ENCODE results near the gene ATP2B3.
"Not testable (repeated sequence)": the region's sequence is repeated elsewhere in the genome, so short reads cannot be mapped to it uniquely, and the experiment has no call there.

The ATP2B3 gene

DNA sequence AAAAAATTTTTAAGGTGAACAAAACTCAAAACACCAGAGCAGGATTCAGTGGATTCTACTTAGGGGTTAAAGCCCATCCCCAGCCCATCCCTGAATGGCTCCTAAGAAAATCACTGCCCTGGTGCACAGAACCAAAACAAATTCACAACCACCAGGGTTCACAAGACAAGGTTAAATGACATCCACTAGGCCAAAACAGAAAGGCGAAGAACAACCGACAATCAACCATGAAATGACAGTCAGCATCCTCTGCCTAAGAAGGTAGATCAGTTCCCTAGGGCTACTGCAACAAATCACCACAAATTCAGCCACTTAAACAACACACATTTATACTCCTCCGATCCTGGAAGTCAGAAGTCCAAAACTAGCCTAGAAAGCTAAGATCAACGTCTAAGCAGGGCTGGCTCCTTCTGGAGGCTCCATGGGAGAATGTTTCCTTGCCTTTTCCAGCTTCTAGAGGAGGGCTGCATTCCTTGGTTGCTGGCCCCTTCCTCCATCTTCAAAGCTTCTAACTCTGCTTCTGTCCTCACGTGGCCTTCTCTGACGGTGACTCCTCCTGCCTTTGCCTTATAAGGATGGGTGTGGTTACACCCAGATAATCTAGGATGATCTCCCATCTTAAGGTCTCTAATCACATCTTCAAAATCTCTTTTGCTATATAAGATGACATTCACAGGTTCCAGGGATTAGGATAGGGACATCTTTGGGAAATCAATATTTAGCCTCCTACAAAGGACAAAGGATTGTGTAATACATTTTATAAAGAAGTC, 79.7 kb downstream of the ATP2B3 start:
- Histone ChIP-seq H3K9ac (ENCODE audit: low read length) (no peak overlapping the region), H3K9me3 (ENCODE audit: control insufficient read depth, low read length) (no peaks in the 10 kb centered on the region), H3K36me3 (ENCODE audit: control insufficient read depth, insufficient read depth, low read length) (no peaks in the 10 kb centered on the region), H3K4me3 (ENCODE audit: low read length) (no peak overlapping the region), H3K27me3 (ENCODE audit: control insufficient read depth, insufficient read depth, low read length) (no peaks in the 10 kb centered on the region), H3K4me1 (ENCODE audit: control insufficient read depth, insufficient read depth, low read length) (no peaks in the 10 kb centered on the region)

DNA sequence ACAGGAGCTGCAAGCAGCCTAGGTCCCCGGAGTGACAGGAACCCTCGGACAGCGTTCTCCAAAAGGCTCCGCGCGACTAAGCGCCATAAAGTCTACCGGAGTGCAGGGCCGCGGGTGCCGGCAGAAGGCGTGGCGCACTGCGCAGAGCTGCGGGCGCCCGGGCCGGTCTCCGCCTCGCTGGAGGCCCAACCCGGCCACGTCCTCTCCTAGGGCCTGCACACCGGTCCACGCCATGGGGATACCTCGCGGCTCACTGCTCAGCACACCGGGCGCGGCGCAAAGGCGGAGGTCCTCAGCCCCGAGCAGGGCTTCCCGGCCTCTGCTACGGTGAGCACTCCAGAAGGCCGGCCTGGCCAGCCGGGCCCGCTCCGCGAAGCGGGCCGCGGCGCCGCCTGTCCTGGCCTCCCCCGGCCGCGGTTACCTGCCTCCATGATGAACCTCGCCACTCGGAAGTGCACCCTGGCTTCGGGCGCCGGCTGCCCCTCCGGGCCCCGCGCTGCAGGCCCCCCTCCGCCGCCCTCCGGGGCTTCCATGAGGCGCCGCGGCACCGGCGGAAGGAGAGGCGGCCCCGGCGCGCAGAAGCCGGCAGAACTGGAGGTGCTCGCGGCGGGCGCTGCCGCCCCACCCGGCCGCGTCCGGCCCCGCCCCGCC, 81.2 kb downstream of the ATP2B3 start, which contains the start of gene CCNQ:
TSS of gene CCNQ (minus strand) at position 599 of the 651 bp plus-strand sequence. CDS start at position 533, 66 bp downstream.
- Histone ChIP-seq H3K4me3 (ENCODE audit: low read length) (peak within 1 kb of the TSS; percentile 41), H3K27me3 (ENCODE audit: control insufficient read depth, insufficient read depth, low read length) (no peaks in the 10 kb centered on the region), H3K9ac (ENCODE audit: low read length) (peak within 1 kb of the TSS; percentile 47), H3K4me1 (ENCODE audit: control insufficient read depth, insufficient read depth, low read length) (no peaks in the 10 kb centered on the region), H3K36me3 (ENCODE audit: control insufficient read depth, insufficient read depth, low read length) (no peaks in the 10 kb centered on the region), H3K9me3 (ENCODE audit: control insufficient read depth, low read length) (no peaks in the 10 kb centered on the region)

DNA sequence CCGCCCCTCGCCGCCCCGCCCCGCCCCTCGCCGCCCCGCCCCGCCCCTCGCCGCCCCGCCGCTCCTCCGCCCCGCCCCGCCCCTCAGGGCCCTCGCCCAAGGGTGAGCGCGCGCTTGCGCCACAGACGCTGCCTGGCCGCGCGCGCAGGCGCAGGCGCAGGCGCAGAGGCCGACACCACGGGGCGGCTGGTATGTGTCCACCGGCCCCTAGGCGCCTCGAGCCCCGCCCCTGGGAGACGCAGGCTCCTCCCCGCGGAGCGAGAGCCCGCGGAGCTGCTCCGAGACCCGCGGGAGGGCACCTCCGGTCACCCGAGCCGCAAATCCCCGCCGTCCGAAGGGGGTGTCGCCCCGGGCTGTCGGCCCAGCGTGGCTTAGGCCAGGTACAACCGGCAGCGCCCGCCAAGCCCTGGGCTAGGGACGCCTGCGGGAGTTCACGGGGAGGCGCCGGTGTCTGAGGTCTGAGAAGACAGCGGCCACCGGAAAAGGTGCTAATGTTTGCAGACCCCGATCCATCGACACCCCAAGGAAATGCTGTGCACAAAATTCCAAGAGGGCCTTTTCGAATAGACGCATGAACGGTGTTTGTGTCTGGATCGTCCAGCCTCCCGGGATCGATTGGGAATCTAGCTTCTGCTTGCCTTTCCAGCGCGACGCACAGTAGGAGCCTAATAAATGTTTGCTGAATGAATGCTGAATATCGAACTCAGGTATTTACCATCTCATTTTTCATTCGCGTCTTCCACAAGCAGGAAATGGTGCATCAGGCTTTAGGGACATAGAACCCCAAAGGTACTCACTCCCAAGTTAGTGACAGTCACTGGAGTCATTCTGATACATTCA, 82.0 kb downstream of the ATP2B3 start:
- Histone ChIP-seq H3K4me1 (ENCODE audit: control insufficient read depth, insufficient read depth, low read length) (no peaks in the 10 kb centered on the region), H3K36me3 (ENCODE audit: control insufficient read depth, insufficient read depth, low read length) (no peaks in the 10 kb centered on the region), H3K27me3 (ENCODE audit: control insufficient read depth, insufficient read depth, low read length) (no peaks in the 10 kb centered on the region), H3K9ac (ENCODE audit: low read length) (peak overlapping the region; percentile 47), H3K4me3 (ENCODE audit: low read length) (no peak overlapping the region), H3K9me3 (ENCODE audit: control insufficient read depth, low read length) (no peaks in the 10 kb centered on the region)

DNA sequence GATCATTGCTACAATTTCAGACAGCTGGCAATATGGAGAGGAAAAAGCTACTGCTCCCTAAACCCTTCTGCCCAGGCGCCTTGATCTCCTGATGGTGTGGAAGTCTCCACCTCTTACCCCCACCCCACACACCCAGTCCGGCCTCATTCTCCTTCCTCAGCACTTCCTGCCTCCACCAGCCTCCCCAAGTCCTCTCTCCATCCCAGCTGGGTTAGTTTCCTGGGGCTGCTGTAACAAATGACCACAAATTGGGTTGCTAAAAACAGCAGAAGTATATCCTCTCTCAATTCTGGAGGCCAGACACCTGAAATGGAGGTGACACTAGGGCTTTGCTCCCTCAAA, 82.6 kb downstream of the ATP2B3 start:
- peak overlapping the region; percentile 47 for H3K9ac ChIP-seq (ENCODE audit: low read length)
- H3K4me1 ChIP-seq (ENCODE audit: control insufficient read depth, insufficient read depth, low read length), result no peaks in the 10 kb centered on the region
- H3K27me3 ChIP-seq (ENCODE audit: control insufficient read depth, insufficient read depth, low read length), result no peaks in the 10 kb centered on the region
- H3K4me3 ChIP-seq (ENCODE audit: low read length), result no peak overlapping the region
- no peaks in the 10 kb centered on the region for H3K9me3 ChIP-seq (ENCODE audit: control insufficient read depth, low read length)
- no peaks in the 10 kb centered on the region for H3K36me3 ChIP-seq (ENCODE audit: control insufficient read depth, insufficient read depth, low read length)

DNA sequence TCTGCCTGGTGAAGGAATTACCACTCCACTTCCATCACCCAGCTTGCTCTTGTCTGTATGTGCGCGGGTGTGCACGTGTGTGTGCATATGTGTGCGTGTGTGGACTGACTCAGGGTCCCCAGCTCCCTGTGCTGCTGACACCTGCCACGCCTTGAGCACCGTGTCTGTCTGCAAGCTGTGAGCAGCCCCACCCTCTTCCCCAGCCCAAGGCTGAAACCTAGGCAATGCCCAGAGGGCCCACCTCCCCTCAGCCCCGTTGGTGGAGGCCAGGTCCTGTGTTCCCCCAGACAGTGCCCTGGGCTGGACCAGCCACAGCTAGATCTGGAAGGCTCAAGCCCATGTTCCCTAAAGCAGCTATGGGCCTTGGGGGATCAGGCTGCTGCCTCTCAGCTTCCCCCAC, 83.5 kb downstream of the ATP2B3 start:
- H3K9ac ChIP-seq (ENCODE audit: low read length), result no peak overlapping the region
- H3K4me3 ChIP-seq (ENCODE audit: low read length), result no peak overlapping the region
- no peaks in the 10 kb centered on the region for H3K4me1 ChIP-seq (ENCODE audit: control insufficient read depth, insufficient read depth, low read length)
- H3K27me3 ChIP-seq (ENCODE audit: control insufficient read depth, insufficient read depth, low read length), result no peaks in the 10 kb centered on the region
- H3K36me3 ChIP-seq (ENCODE audit: control insufficient read depth, insufficient read depth, low read length), result no peaks in the 10 kb centered on the region
- H3K9me3 ChIP-seq (ENCODE audit: control insufficient read depth, low read length), result no peaks in the 10 kb centered on the region

DNA sequence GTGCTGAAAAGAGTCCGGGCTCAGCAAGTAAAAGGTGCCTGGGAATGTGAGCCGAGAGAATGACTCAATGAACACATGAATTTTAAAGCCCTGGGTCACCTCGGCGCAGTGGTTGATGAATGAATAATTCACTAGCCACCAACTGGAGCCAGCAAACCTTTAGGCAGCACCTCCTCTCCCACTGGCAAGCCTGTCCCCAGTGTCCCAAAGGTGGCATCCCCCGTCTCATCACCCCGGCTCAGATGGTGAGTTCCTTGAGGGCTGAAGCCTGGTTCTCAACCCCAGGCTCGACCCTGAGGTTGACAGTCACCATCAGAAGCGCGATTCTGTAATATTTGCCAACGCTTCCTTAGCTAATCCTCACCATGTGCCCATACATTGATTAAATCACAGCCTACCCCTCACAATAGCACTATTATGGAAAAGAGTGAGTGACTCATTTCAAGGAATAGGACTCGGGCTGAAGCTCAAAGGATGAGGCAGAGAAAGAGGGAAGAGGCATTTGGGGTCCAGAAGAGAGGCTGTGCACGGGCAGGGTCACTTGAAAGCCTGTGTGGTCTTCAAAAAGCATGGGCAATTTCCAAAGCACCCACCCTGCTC, 84.2 kb downstream of the ATP2B3 start:
- Histone ChIP-seq H3K4me1 (ENCODE audit: control insufficient read depth, insufficient read depth, low read length) (no peaks in the 10 kb centered on the region), H3K9me3 (ENCODE audit: control insufficient read depth, low read length) (no peaks in the 10 kb centered on the region), H3K27me3 (ENCODE audit: control insufficient read depth, insufficient read depth, low read length) (no peaks in the 10 kb centered on the region), H3K9ac (ENCODE audit: low read length) (no peak overlapping the region), H3K4me3 (ENCODE audit: low read length) (no peak overlapping the region), H3K36me3 (ENCODE audit: control insufficient read depth, insufficient read depth, low read length) (no peaks in the 10 kb centered on the region)

DNA sequence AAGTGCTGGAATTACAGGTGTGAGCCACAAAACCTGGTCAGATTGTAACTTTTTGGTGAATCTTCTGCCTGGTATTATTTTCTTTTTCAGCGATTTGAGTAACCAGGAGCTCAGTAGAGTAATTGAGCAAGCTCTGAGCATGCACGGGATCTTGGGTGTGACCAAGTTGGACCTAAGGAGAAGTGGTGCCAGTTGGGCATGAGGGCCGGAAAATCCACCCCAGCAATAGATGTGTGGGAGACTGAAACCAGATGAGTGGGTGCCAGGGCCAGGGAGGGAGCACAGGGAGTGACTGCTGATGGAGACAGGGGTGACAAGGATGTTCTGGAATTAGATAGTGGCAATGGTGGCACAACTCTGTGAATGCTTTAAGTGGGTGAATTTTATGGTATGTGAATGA, 85.2 kb downstream of the ATP2B3 start:
- Histone ChIP-seq H3K4me1 (ENCODE audit: control insufficient read depth, insufficient read depth, low read length) (no peaks in the 10 kb centered on the region), H3K4me3 (ENCODE audit: low read length) (no peak overlapping the region), H3K9me3 (ENCODE audit: control insufficient read depth, low read length) (no peaks in the 10 kb centered on the region), H3K9ac (ENCODE audit: low read length) (no peak overlapping the region), H3K36me3 (ENCODE audit: control insufficient read depth, insufficient read depth, low read length) (no peaks in the 10 kb centered on the region), H3K27me3 (ENCODE audit: control insufficient read depth, insufficient read depth, low read length) (no peaks in the 10 kb centered on the region)

DNA sequence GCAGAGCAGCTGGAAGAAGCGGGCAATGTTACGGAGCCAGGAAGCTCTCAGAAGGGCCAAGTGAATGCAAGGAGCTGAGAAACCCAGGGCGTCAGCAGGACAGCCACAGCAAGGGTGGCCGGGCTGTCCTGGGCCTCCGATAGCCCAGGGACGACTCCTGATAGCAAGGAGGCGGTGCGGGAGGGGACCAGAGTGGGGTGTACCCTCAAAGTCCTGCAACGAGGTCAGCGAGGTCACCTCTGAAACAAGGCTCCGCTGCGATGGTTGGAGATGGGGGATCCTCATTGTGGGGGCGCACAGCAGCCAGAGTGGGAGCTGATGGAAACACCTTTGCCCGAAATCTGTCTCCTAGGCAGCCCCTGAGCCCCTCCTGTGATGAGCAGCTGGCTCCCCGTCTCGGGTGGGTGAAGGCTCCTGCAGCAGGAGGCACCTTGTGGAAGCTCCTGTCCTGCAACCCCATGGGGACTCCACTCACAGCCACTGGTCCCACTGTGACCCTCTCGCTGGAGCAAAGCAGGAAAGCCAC, 85.8 kb downstream of the ATP2B3 start:
- Histone ChIP-seq H3K36me3 (ENCODE audit: control insufficient read depth, insufficient read depth, low read length) (no peaks in the 10 kb centered on the region), H3K27me3 (ENCODE audit: control insufficient read depth, insufficient read depth, low read length) (no peaks in the 10 kb centered on the region), H3K9ac (ENCODE audit: low read length) (no peak overlapping the region), H3K4me3 (ENCODE audit: low read length) (no peak overlapping the region), H3K9me3 (ENCODE audit: control insufficient read depth, low read length) (no peaks in the 10 kb centered on the region), H3K4me1 (ENCODE audit: control insufficient read depth, insufficient read depth, low read length) (no peaks in the 10 kb centered on the region)

DNA sequence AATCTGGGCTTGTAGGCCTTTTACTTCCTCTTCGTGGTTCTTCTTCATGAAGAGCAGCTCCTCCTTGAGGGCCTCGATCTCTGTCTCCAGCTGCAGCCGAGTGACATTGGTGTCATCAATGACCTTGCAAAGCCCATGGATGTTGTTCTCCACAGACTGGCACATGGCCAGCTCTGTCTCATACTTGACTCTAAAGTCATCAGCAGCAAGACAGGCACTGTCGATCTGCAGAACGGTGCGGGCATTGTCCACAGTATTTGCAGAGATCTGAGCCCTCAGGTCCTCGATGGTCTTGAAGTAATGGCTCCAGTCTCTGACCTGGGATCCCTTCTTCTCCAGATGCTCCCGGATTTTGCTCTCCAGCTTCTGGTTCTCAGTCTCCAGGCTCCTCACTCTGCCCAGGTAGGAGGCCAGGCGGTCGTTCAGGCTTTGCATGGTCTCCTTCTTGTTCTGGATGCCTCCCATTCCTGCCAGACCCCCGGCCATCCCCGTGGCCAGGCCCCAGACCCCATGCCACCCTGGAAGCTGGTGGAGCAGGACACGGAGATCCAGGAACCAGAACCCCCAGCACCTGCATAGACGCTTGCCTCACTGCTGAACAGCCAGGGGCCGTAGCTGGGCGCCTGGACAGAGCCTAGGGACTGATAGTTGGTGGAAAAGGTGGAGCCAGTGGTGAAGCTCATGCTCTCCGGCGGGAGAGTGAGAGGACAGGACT, 87.4 kb downstream of the ATP2B3 start:
- H3K27me3 ChIP-seq (ENCODE audit: control insufficient read depth, insufficient read depth, low read length); H3K36me3 ChIP-seq (ENCODE audit: control insufficient read depth, insufficient read depth, low read length); H3K9ac ChIP-seq (ENCODE audit: low read length); H3K4me1 ChIP-seq (ENCODE audit: control insufficient read depth, insufficient read depth, low read length); H3K4me3 ChIP-seq (ENCODE audit: low read length); H3K9me3 ChIP-seq (ENCODE audit: control insufficient read depth, low read length): not testable (repeated sequence)

DNA sequence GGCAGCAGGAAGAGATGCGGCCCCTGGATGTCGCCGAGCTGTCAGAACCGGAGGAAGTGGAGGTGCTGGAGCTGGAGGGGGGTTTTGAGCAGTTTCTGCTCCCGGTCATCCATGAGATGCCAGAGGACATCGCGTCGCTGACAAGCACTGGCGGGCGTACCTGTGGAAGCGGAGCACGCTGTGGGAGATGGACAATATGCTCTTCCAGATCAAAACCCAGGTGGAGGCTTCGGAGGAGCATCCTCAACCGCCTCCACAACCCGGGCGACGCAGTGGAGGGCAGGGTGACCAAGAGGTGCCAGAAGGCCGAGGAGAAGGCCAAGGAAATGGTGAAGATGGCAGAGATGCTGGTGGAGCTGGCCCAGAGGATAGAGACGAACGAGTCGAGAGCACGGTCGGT, 89.1 kb downstream of the ATP2B3 start:
- Histone ChIP-seq H3K9ac (ENCODE audit: low read length) (no peak overlapping the region), H3K4me1 (ENCODE audit: control insufficient read depth, insufficient read depth, low read length) (peaks cover 4% of the 10 kb centered on the region), H3K27me3 (ENCODE audit: control insufficient read depth, insufficient read depth, low read length) (no peaks in the 10 kb centered on the region), H3K36me3 (ENCODE audit: control insufficient read depth, insufficient read depth, low read length) (no peaks in the 10 kb centered on the region), H3K4me3 (ENCODE audit: low read length) (no peak overlapping the region), H3K9me3 (ENCODE audit: control insufficient read depth, low read length) (no peaks in the 10 kb centered on the region)

DNA sequence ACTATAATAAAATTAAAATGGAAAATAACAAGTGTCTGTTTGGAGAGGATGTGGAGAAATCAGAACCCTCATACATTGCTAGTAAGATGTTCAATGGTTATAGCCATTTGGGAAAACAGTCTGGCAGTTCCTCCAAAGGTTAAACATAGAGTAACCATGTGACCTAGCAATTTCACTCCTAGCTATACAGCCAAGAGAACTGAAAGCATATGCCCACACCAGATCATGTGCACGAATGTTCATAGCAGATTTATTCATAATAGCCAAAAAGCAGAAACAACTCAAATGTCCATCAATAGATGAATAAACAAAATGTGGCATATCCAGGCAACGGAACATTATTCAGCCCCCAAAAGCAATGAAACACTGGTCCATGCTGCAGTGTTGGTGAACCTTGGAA, 90.9 kb downstream of the ATP2B3 start:
- Histone ChIP-seq H3K9me3 (ENCODE audit: control insufficient read depth, low read length) (no peaks in the 10 kb centered on the region), H3K9ac (ENCODE audit: low read length) (no peak overlapping the region), H3K4me3 (ENCODE audit: low read length) (no peak overlapping the region), H3K4me1 (ENCODE audit: control insufficient read depth, insufficient read depth, low read length) (peaks cover 4% of the 10 kb centered on the region), H3K36me3 (ENCODE audit: control insufficient read depth, insufficient read depth, low read length) (no peaks in the 10 kb centered on the region), H3K27me3 (ENCODE audit: control insufficient read depth, insufficient read depth, low read length) (no peaks in the 10 kb centered on the region)

All from mucosa of stomach (tissue), 1 donor.